ENCODE data around the gene UBE2E1. TPM values are rescaled to one million over a fixed set of nuclear protein-coding genes. Genes with fewer than 3 reads are reported as not detected.
A peak's percentile ranks its signal among the peaks of the same experiment; 100 is the strongest.
"Not testable (repeated sequence)": the region's sequence is repeated elsewhere in the genome, so short reads cannot be mapped to it uniquely, and the experiment has no call there.

The UBE2E1 gene
- total and polyA plus RNA-seq, 7 experiments from 2014 or later: 5.2 to 80.0 (median 65.8) TPM

- peaks cover 14 to 18% of the 10 kb centered on the region in 2 donors for H3K4me1 ChIP-seq (ENCODE audit: control insufficient read depth in 2 of 2, insufficient read depth in 2 of 2, low read length in 2 of 2)
- peak overlapping the region; percentile 92 to 100 (median 98) for H3K4me3 Mint-ChIP-seq
- H3K36me3 ChIP-seq (ENCODE audit: control insufficient read depth in 2 of 3, insufficient read depth in 3 of 3, low read length in 3 of 3): peaks cover 0 to 36% (median 22%) of the 10 kb centered on the region in 3 experiments
- intact Hi-C loops (cut with micrococcal nuclease): loop anchor here (1.0 to 10.0 kb wide), 9 partner anchors 28 to 1867 kb away; partner anchors contain the start of genes NGLY1 (in 2 of the 2), NR1D2 (in 2 of the 2), TOP2B (in 2 of the 2) and UBE2E2 (in 2 of the 2)
- peaks cover 11 to 37% (median 25%) of the 10 kb centered on the region in 5 donors for H3K36me3 Mint-ChIP-seq
- ATAC-seq; H3K9me3 ChIP-seq (ENCODE audit: control insufficient read depth in 2 of 3, low read length in 3 of 3); H3K27me3 ChIP-seq (ENCODE audit: control insufficient read depth in 2 of 2, insufficient read depth in 2 of 2, low read length in 2 of 2); DNase-seq; H3K27me3 Mint-ChIP-seq; H3K9me3 Mint-ChIP-seq: not testable (repeated sequence)
- H3K27ac Mint-ChIP-seq: peak overlapping the region; percentile 97 to 99 (median 98)
- ChIA-PET POLR2A (interaction anchor here (1.0 to 5.9 kb wide), 15 partner anchors 9 to 1872 kb away, joined by 3 to 86 read pairs (median 5); partner anchors contain the start of gene OXSM), CTCF (interaction anchor here (1.2 kb wide), 1 partner anchor 84 kb away, joined by 6 read pairs; no protein-coding TSS in a partner anchor)
- H3K4me3 ChIP-seq (ENCODE audit: low read length): peak overlapping the region; percentile 88
- H3K4me1 Mint-ChIP-seq: peaks cover 32 to 52% (median 49%) of the 10 kb centered on the region in 7 donors
- H3K27ac ChIP-seq (ENCODE audit: low read depth, low read length): peak overlapping the region; percentile 83
Measured at GRCh38 chr3:23917679-23918303, 112.0 kb downstream of the UBE2E1 start.

- Histone ChIP-seq H3K4me1 (ENCODE audit: control insufficient read depth in 2 of 2, insufficient read depth in 2 of 2, low read length in 2 of 2) (peaks cover 14 to 18% of the 10 kb centered on the region in 2 donors), H3K27ac (ENCODE audit: low read depth, low read length) (peak overlapping the region; percentile 83), H3K4me3 (ENCODE audit: low read length) (peak overlapping the region; percentile 88), H3K36me3 (ENCODE audit: control insufficient read depth in 2 of 3, insufficient read depth in 3 of 3, low read length in 3 of 3) (peaks cover 0 to 36% (median 22%) of the 10 kb centered on the region in 3 experiments)
- CTCF ChIA-PET; H3K27me3 Mint-ChIP-seq; H3K9me3 ChIP-seq (ENCODE audit: control insufficient read depth in 2 of 3, low read length in 3 of 3); H3K9me3 Mint-ChIP-seq; ATAC-seq; DNase-seq; H3K27me3 ChIP-seq (ENCODE audit: control insufficient read depth in 2 of 2, insufficient read depth in 2 of 2, low read length in 2 of 2): not testable (repeated sequence)
- peak overlapping the region; percentile 97 to 99 (median 98) for H3K27ac Mint-ChIP-seq
- H3K4me1 Mint-ChIP-seq: peaks cover 32 to 52% (median 49%) of the 10 kb centered on the region in 7 donors
- POLR2A ChIA-PET: interaction anchor here (0.7 to 5.9 kb wide), 8 partner anchors 8 to 471 kb away, joined by 3 to 86 read pairs (median 11); no protein-coding TSS in a partner anchor
- intact Hi-C loops (cut with micrococcal nuclease): loop anchor here (10.0 kb wide), 3 partner anchors 714 to 1866 kb away; partner anchors contain the start of genes UBE2E2 (in 2 of the 2), NGLY1 (in 1 of the 2) and TOP2B (in 1 of the 2)
- peak overlapping the region; percentile 92 to 100 (median 98) for H3K4me3 Mint-ChIP-seq
- H3K36me3 Mint-ChIP-seq: peaks cover 11 to 37% (median 25%) of the 10 kb centered on the region in 5 donors
Measured at GRCh38 chr3:23918331-23918730, 112.6 kb downstream of the UBE2E1 start.

- Histone ChIP-seq H3K36me3 (ENCODE audit: control insufficient read depth in 2 of 3, insufficient read depth in 3 of 3, low read length in 3 of 3) (peaks cover 0 to 36% (median 22%) of the 10 kb centered on the region in 3 experiments), H3K4me1 (ENCODE audit: control insufficient read depth in 2 of 2, insufficient read depth in 2 of 2, low read length in 2 of 2) (peaks cover 14 to 18% of the 10 kb centered on the region in 2 donors), H3K9me3 (ENCODE audit: control insufficient read depth in 2 of 3, low read length in 3 of 3) (no peaks in the 10 kb centered on the region), H3K4me3 (ENCODE audit: low read length) (no peak overlapping the region), H3K27me3 (ENCODE audit: control insufficient read depth in 2 of 2, insufficient read depth in 2 of 2, low read length in 2 of 2) (no peaks in the 10 kb centered on the region), H3K27ac (ENCODE audit: low read depth, low read length) (no peak overlapping the region)
- intact Hi-C loops (cut with micrococcal nuclease): loop anchor here (10.0 kb wide), 3 partner anchors 715 to 1865 kb away; partner anchors contain the start of genes UBE2E2 (in 2 of the 2), NGLY1 (in 1 of the 2) and TOP2B (in 1 of the 2)
- CTCF ChIA-PET: no interaction called here
- ATAC-seq (no peak), DNase-seq (no peak)
- Mint-ChIP-seq H3K36me3 (peaks cover 11 to 37% (median 25%) of the 10 kb centered on the region in 5 donors), H3K9me3 (no peaks in the 10 kb centered on the region), H3K4me1 (peaks cover 32 to 48% (median 45%) of the 10 kb centered on the region in 7 donors), H3K27me3 (peaks cover 0 to 4% (median 0%) of the 10 kb centered on the region in 5 donors), H3K4me3 (peak overlapping the region in 2 of 10 donors; percentile 23 to 92), H3K27ac (peak overlapping the region in 5 of 9 donors; percentile 21 to 98 (median 51))
- POLR2A ChIA-PET: interaction anchor here (3.5 to 5.9 kb wide), 3 partner anchors 23 to 110 kb away, joined by 13 to 86 read pairs (median 67); no protein-coding TSS in a partner anchor
Measured at GRCh38 chr3:23919628-23920027, 113.9 kb downstream of the UBE2E1 start.

- peak overlapping the region in 4 of 10 donors; percentile 1 to 23 (median 6) for H3K4me3 Mint-ChIP-seq
- peaks cover 0 to 4% (median 0%) of the 10 kb centered on the region in 5 donors for H3K27me3 Mint-ChIP-seq
- ChIA-PET CTCF (no interaction called here), POLR2A (interaction anchor here (5.4 to 5.9 kb wide), 2 partner anchors 22 to 28 kb away, joined by 67 to 86 read pairs; no protein-coding TSS in a partner anchor)
- H3K9me3 Mint-ChIP-seq: no peaks in the 10 kb centered on the region
- no peak for ATAC-seq
- H3K36me3 Mint-ChIP-seq: peaks cover 11 to 39% (median 25%) of the 10 kb centered on the region in 5 donors
- H3K36me3 ChIP-seq (ENCODE audit: control insufficient read depth in 2 of 3, insufficient read depth in 3 of 3, low read length in 3 of 3): peaks cover 0 to 38% (median 22%) of the 10 kb centered on the region in 3 experiments
- H3K4me1 Mint-ChIP-seq: peaks cover 28 to 44% (median 41%) of the 10 kb centered on the region in 7 donors
- H3K9me3 ChIP-seq (ENCODE audit: control insufficient read depth in 2 of 3, low read length in 3 of 3): no peaks in the 10 kb centered on the region
- no peak overlapping the region for H3K27ac ChIP-seq (ENCODE audit: low read depth, low read length)
- DNase-seq: no peak
- H3K4me3 ChIP-seq (ENCODE audit: low read length): no peak overlapping the region
- intact Hi-C loops (cut with micrococcal nuclease): no loop called here
- H3K4me1 ChIP-seq (ENCODE audit: control insufficient read depth in 2 of 2, insufficient read depth in 2 of 2, low read length in 2 of 2): peaks cover 14 to 18% of the 10 kb centered on the region in 2 donors
- no peaks in the 10 kb centered on the region for H3K27me3 ChIP-seq (ENCODE audit: control insufficient read depth in 2 of 2, insufficient read depth in 2 of 2, low read length in 2 of 2)
- H3K27ac Mint-ChIP-seq: peak overlapping the region in 8 of 9 donors; percentile 0 to 98 (median 49)
Measured at GRCh38 chr3:23920151-23920655, 114.4 kb downstream of the UBE2E1 start.

DNA sequence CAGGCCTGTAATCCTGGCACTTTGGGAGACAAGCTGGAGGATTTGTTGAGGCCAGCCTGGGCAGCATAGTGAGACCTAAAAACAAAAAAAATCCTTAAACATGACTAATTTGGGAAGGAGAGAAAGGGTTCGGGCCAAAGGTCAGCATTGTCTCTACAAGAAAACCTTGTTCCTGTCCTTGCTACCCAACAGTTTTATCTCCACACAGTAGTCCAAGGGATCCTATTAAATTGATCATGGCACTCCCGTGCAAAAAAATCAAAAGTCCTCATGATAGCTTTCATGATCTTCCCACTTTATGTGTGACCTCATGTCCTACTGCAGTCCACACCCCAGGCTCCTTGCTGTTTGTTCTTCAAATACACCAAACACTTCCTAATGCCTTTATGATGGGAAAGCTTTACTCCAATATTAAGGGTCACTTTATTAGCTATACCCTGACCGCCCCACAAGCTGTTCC, 115.3 kb downstream of the UBE2E1 start:
- intact Hi-C loops (cut with micrococcal nuclease): no loop called here
- H3K27me3 Mint-ChIP-seq: no peaks in the 10 kb centered on the region
- H3K36me3 ChIP-seq (ENCODE audit: control insufficient read depth in 2 of 3, insufficient read depth in 3 of 3, low read length in 3 of 3): peaks cover 0 to 38% (median 22%) of the 10 kb centered on the region in 3 experiments
- ChIA-PET CTCF (no interaction called here), POLR2A (interaction anchor here (5.9 kb wide), 1 partner anchor 21 kb away, joined by 86 read pairs; no protein-coding TSS in a partner anchor)
- no peak overlapping the region for H3K4me3 Mint-ChIP-seq
- H3K27me3 ChIP-seq (ENCODE audit: control insufficient read depth in 2 of 2, insufficient read depth in 2 of 2, low read length in 2 of 2): no peaks in the 10 kb centered on the region
- no peaks in the 10 kb centered on the region for H3K9me3 Mint-ChIP-seq
- no peak for DNase-seq
- no peak overlapping the region for H3K27ac ChIP-seq (ENCODE audit: low read depth, low read length)
- peaks cover 11 to 39% (median 25%) of the 10 kb centered on the region in 5 donors for H3K36me3 Mint-ChIP-seq
- H3K27ac Mint-ChIP-seq: peak overlapping the region in 7 of 9 donors; percentile 12 to 80 (median 37)
- peaks cover 8 to 14% of the 10 kb centered on the region in 2 donors for H3K4me1 ChIP-seq (ENCODE audit: control insufficient read depth in 2 of 2, insufficient read depth in 2 of 2, low read length in 2 of 2)
- H3K4me3 ChIP-seq (ENCODE audit: low read length): no peak overlapping the region
- no peak for ATAC-seq
- peaks cover 21 to 35% (median 32%) of the 10 kb centered on the region in 7 donors for H3K4me1 Mint-ChIP-seq
- H3K9me3 ChIP-seq (ENCODE audit: control insufficient read depth in 2 of 3, low read length in 3 of 3): no peaks in the 10 kb centered on the region

- CTCF ChIA-PET: no interaction called here
- peaks cover 0 to 21% (median 10%) of the 10 kb centered on the region in 3 experiments for H3K36me3 ChIP-seq (ENCODE audit: control insufficient read depth in 2 of 3, insufficient read depth in 3 of 3, low read length in 3 of 3)
- POLR2A ChIA-PET: interaction anchor here (1.2 kb wide), 1 partner anchor 23 kb away, joined by 6 read pairs; no protein-coding TSS in a partner anchor
- H3K27me3 ChIP-seq (ENCODE audit: control insufficient read depth in 2 of 2, insufficient read depth in 2 of 2, low read length in 2 of 2): no peaks in the 10 kb centered on the region
- peak overlapping the region in 1 of 9 donors; percentile 45 for H3K27ac Mint-ChIP-seq
- H3K4me1 Mint-ChIP-seq: peaks cover 11 to 20% (median 16%) of the 10 kb centered on the region in 7 donors
- H3K9me3 ChIP-seq (ENCODE audit: control insufficient read depth in 2 of 3, low read length in 3 of 3): no peaks in the 10 kb centered on the region
- peaks cover 3 to 30% (median 12%) of the 10 kb centered on the region in 5 donors for H3K36me3 Mint-ChIP-seq
- H3K4me1 ChIP-seq (ENCODE audit: control insufficient read depth in 2 of 2, insufficient read depth in 2 of 2, low read length in 2 of 2): peaks cover 0 to 4% of the 10 kb centered on the region in 2 donors
- no peaks in the 10 kb centered on the region for H3K9me3 Mint-ChIP-seq
- ATAC-seq (no peak), DNase-seq (no peak)
- peaks cover 0 to 2% (median 0%) of the 10 kb centered on the region in 5 donors for H3K27me3 Mint-ChIP-seq
- intact Hi-C loops (cut with micrococcal nuclease): no loop called here
- H3K4me3 Mint-ChIP-seq: no peak overlapping the region
- H3K4me3 ChIP-seq (ENCODE audit: low read length): no peak overlapping the region
- no peak overlapping the region for H3K27ac ChIP-seq (ENCODE audit: low read depth, low read length)
Measured at GRCh38 chr3:23923786-23924185, 118.0 kb downstream of the UBE2E1 start.

Data from naive thymus-derived CD4-positive, alpha-beta T cell (primary cell).